Type B pancreatic cell (in vitro differentiated cells): ENCODE measurements around the gene CIC. TPM values are rescaled to one million over a fixed set of nuclear protein-coding genes. Genes with fewer than 3 reads are reported as not detected.

Experiments used
- DNase-seq: peaks from one replicate; pipeline ENCODE4 v3.0.0; 2021; ENCODE audit warnings: mixed read lengths; ENCODE audit not compliant: unreplicated experiment; ENCODE audit errors: extremely low spot score
- H3K27ac Mint-ChIP-seq: 2 replicates; pipeline ENCODE4 v1.8.0; 2021; ENCODE audit warnings: mild to moderate bottlenecking, mixed read lengths
- H3K27me3 Mint-ChIP-seq: 2 replicates; pipeline ENCODE4 v1.8.0; 2021; ENCODE audit warnings: mixed read lengths
- H3K36me3 Mint-ChIP-seq: 2 replicates; pipeline ENCODE4 v1.8.0; 2021; ENCODE audit warnings: mixed read lengths
- H3K4me1 Mint-ChIP-seq: one replicate; pipeline ENCODE4 v1.8.0; 2021; ENCODE audit warnings: mixed read lengths; ENCODE audit not compliant: unreplicated experiment
- H3K4me3 Mint-ChIP-seq: 2 replicates; pipeline ENCODE4 v1.8.0; 2021; ENCODE audit warnings: mild to moderate bottlenecking, mixed read lengths
- H3K9me3 Mint-ChIP-seq: 2 replicates; pipeline ENCODE4 v1.8.0; 2021; ENCODE audit warnings: mixed read lengths
- CTCF ChIP-seq: fragments of 200-600 bp; sonication (generic); conservative IDR thresholded peaks from 2 replicates; pipeline ENCODE4 v1.5.0; 2021; ENCODE audit warnings: antibody characterized with exemption, mild to moderate bottlenecking
- total RNA-seq: library from RNA; stranded (reverse); gene quantifications from 2 replicates; pipeline ENCODE4 v1.2.1, GENCODE V29; 2021; ENCODE audit warnings: low replicate concordance

Gene CIC
- total RNA-seq, 1 donor from 2014 or later: 70.3 TPM

GRCh38 chr19:42239544-42240220, 29.4 kb upstream of the CIC start:
- H3K4me1 Mint-ChIP-seq: peaks cover 26% of the 10 kb centered on the region
- no peak for TF ChIP-seq CTCF
- no peak for DNase-seq
- no peaks in the 10 kb centered on the region for H3K9me3 Mint-ChIP-seq
- no peak overlapping the region for H3K27ac Mint-ChIP-seq
- no peaks in the 10 kb centered on the region for H3K27me3 Mint-ChIP-seq
- peaks cover 18% of the 10 kb centered on the region for H3K36me3 Mint-ChIP-seq
- H3K4me3 Mint-ChIP-seq: peak overlapping the region; percentile 50

- H3K27me3 Mint-ChIP-seq: no peaks in the 10 kb centered on the region
- H3K36me3 Mint-ChIP-seq: peaks cover 10% of the 10 kb centered on the region
- TF ChIP-seq CTCF: no peak
- peak overlapping the region; percentile 83 for H3K27ac Mint-ChIP-seq
- peak overlapping the region; percentile 93 for H3K4me3 Mint-ChIP-seq
- no peaks in the 10 kb centered on the region for H3K9me3 Mint-ChIP-seq
- DNase-seq: no peak
- H3K4me1 Mint-ChIP-seq: peaks cover 38% of the 10 kb centered on the region
Measured at GRCh38 chr19:42241279-42241678, 27.8 kb upstream of the CIC start.

GRCh38 chr19:42242069-42242511, 27.0 kb upstream of the CIC start:
- H3K9me3 Mint-ChIP-seq: no peaks in the 10 kb centered on the region
- peaks cover 46% of the 10 kb centered on the region for H3K4me1 Mint-ChIP-seq
- TF ChIP-seq CTCF: no peak
- peak overlapping the region; percentile 93 for H3K4me3 Mint-ChIP-seq
- H3K36me3 Mint-ChIP-seq: peaks cover 5% of the 10 kb centered on the region
- DNase-seq: no peak
- H3K27me3 Mint-ChIP-seq: no peaks in the 10 kb centered on the region
- peak overlapping the region; percentile 83 for H3K27ac Mint-ChIP-seq

GRCh38 chr19:42242512-42243409, 26.3 kb upstream of the CIC start, which contains the start of gene GSK3A:
TSS of gene GSK3A (minus strand) at chr19:42242602. CDS start at chr19:42242465, 137 bp downstream.
- Mint-ChIP-seq H3K9me3 (no peaks in the 10 kb centered on the region), H3K36me3 (peaks cover 5% of the 10 kb centered on the region), H3K27me3 (no peaks in the 10 kb centered on the region), H3K4me3 (peak within 1 kb of the TSS; percentile 98), H3K27ac (peak within 1 kb of the TSS; percentile 99), H3K4me1 (peaks cover 46% of the 10 kb centered on the region)
- DNase-seq: peak; percentile 98
- TF ChIP-seq CTCF: no peak

GRCh38 chr19:42244347-42245220, 24.5 kb upstream of the CIC start:
- peak; percentile 93 for DNase-seq
- Mint-ChIP-seq H3K27me3 (no peaks in the 10 kb centered on the region), H3K4me3 (peak overlapping the region; percentile 98), H3K27ac (peak overlapping the region; percentile 99), H3K9me3 (no peaks in the 10 kb centered on the region), H3K4me1 (peaks cover 45% of the 10 kb centered on the region), H3K36me3 (no peaks in the 10 kb centered on the region)
- peak; percentile 71 for TF ChIP-seq CTCF
